Endothelial cell of umbilical vein (primary cell): Measurements from ENCODE around the gene MIEN1. TPM values are rescaled to one million over a fixed set of nuclear protein-coding genes. Genes with fewer than 3 reads are reported as not detected.

Experiments used
- BruUV-seq: library from RNA; stranded (reverse); fragments of 400-500 nt; replicated peaks from 2 replicates; lab custom pipeline; 2021; lab: Mats Ljungman, UMichigan
- CTCF ChIA-PET: fragments of 300-600, 350-600 bp; sonication (Branson Sonifier 250); formaldehyde crosslinking; loops from one replicate; lab custom pipeline; 2021; ENCODE audit warnings: antibody characterized with exemption, inconsistent platforms; lab: Charles Lee
- POLR2A ChIA-PET: fragments of 300-600, 350-600 bp; sonication (Branson Sonifier 250); formaldehyde crosslinking; loops from one replicate; lab custom pipeline; 2021; ENCODE audit warnings: antibody characterized with exemption, inconsistent platforms; lab: Charles Lee
- DNase-seq: peaks from one replicate; pipeline ENCODE4 v3.0.0-alpha.2; 2011; ENCODE audit warnings: low read depth, low spot score
- FAIRE-seq: peaks from 2 replicates; lab custom pipeline; 2011; peaks lifted over from hg19 to GRCh38; lab: Jason Lieb, UNC
- H2AFZ ChIP-seq: 2 replicates; pipeline ENCODE4 v1.6.0; 2012; ENCODE audit warnings: low read depth, low read length, control low read depth, inconsistent platforms
- H3K27ac ChIP-seq: 2 replicates; pipeline ENCODE4 v1.5.1; 2011; ENCODE audit warnings: low read depth, mild to moderate bottlenecking, control low read depth, low read length, moderate library complexity; ENCODE audit not compliant: insufficient read depth
- H3K27me3 ChIP-seq, 2 experiments: 2 replicates each; pipeline versions ENCODE4 v1.6.0 to v1.6.1; 2011; ENCODE audit warnings: low read length in 2 of 2, mixed read lengths in 1 of 2; ENCODE audit not compliant: control insufficient read depth in 2 of 2, insufficient read depth in 2 of 2
- H3K36me3 ChIP-seq, 2 experiments: 2 replicates in 1 of 2; 3 replicates in 1 of 2; pipeline ENCODE4 v1.5.1; 2011; ENCODE audit warnings: low read length in 2 of 2, mild to moderate bottlenecking in 1 of 2, moderate library complexity in 1 of 2; ENCODE audit not compliant: control insufficient read depth in 2 of 2, insufficient read depth in 2 of 2; ENCODE audit errors: extremely low read depth in 1 of 2
- H3K4me1 ChIP-seq: 3 replicates; pipeline ENCODE4 v1.5.1; 2011; ENCODE audit warnings: mild to moderate bottlenecking, low read length; ENCODE audit not compliant: control insufficient read depth, insufficient read depth; ENCODE audit errors: extremely low read depth
- H3K4me2 ChIP-seq: 2 replicates; pipeline ENCODE4 v1.6.1; 2011; ENCODE audit warnings: low read length, control low read depth, mixed read lengths; ENCODE audit not compliant: insufficient read depth
- H3K4me3 ChIP-seq, 3 experiments: fragments of 200-600 bp in 1 of 3; sonication (generic), shearing (Covaris generic) in 1 of 3; replicated peaks in 1 of 3; 2 replicates each; pipeline ENCODE4 v1.5.1; 2011 to 2016; ENCODE audit warnings: control low read depth in 3 of 3, low read length in 3 of 3, mild to moderate bottlenecking in 2 of 3, inconsistent platforms in 1 of 3, low read depth in 1 of 3, moderate library complexity in 1 of 3; ENCODE audit not compliant: insufficient read depth in 1 of 3
- H3K79me2 ChIP-seq: 2 replicates; pipeline ENCODE4 v1.6.0; 2012; ENCODE audit warnings: low read length, inconsistent platforms; ENCODE audit not compliant: control insufficient read depth, insufficient read depth
- H3K9ac ChIP-seq: replicated peaks from 2 replicates; pipeline ENCODE3; 2011; ENCODE audit warnings: low read length, control low read depth; ENCODE audit not compliant: insufficient read depth; ENCODE audit errors: extremely low read depth
- H3K9me1 ChIP-seq: replicated peaks from 3 replicates; pipeline ENCODE4 v1.6.0; 2011; ENCODE audit warnings: mild to moderate bottlenecking, low read length; ENCODE audit not compliant: control insufficient read depth, insufficient read depth; ENCODE audit errors: extremely low read depth
- H3K9me3 ChIP-seq: replicated peaks from 2 replicates; pipeline ENCODE4 v1.5.1; 2012; ENCODE audit warnings: low read length, inconsistent platforms; ENCODE audit not compliant: control insufficient read depth, insufficient read depth
- H4K20me1 ChIP-seq: replicated peaks from 2 replicates; pipeline ENCODE3; 2011; ENCODE audit warnings: mild to moderate bottlenecking, low read length; ENCODE audit not compliant: control insufficient read depth, insufficient read depth; ENCODE audit errors: extremely low read depth
- EZH2 ChIP-seq: IDR thresholded peaks from 2 replicates; pipeline ENCODE4 v1.6.1; 2012; ENCODE audit warnings: borderline replicate concordance, low read depth, mild to moderate bottlenecking, moderate library complexity, low read length, inconsistent platforms; ENCODE audit not compliant: severe bottlenecking
- FOS ChIP-seq: IDR thresholded peaks from 2 replicates; pipeline ENCODE4 v1.6.1; 2011; ENCODE audit warnings: mild to moderate bottlenecking, low read length, moderate library complexity, borderline replicate concordance; ENCODE audit not compliant: insufficient read depth
- GATA2 ChIP-seq: IDR thresholded peaks from 2 replicates; pipeline ENCODE4 v1.7.0; 2011; ENCODE audit warnings: low read depth, mild to moderate bottlenecking, moderate library complexity, mixed read lengths, low read length; ENCODE audit not compliant: insufficient read length, insufficient read depth
- JUN ChIP-seq: IDR thresholded peaks from 2 replicates; pipeline ENCODE4 v1.6.1; 2011; ENCODE audit warnings: borderline replicate concordance, low read depth; ENCODE audit not compliant: insufficient read length, insufficient read depth
- MYC ChIP-seq: IDR thresholded peaks from one replicate; pipeline ENCODE4 v1.6.1; 2011; ENCODE audit warnings: mild to moderate bottlenecking, low read depth, low read length
- POLR2A ChIP-seq: IDR thresholded peaks from 2 replicates; pipeline ENCODE4 v1.6.1; 2012; ENCODE audit warnings: low read depth, mild to moderate bottlenecking, control low read depth, low read length
- POLR2AphosphoS5 ChIP-seq: IDR thresholded peaks from 2 replicates; pipeline ENCODE4 v1.6.1; 2012; ENCODE audit warnings: low read depth, mild to moderate bottlenecking, control low read depth, low read length, moderate library complexity; ENCODE audit not compliant: insufficient read depth
- dilution Hi-C: fragments of 300-500 bp; cut with MboI; formaldehyde crosslinking; loops from one replicate; pipeline ENCODE4 v1.15.0; 2019; ENCODE audit warnings: low sequenced_read_pairs; ENCODE audit not compliant: extremely low pct_ligation_motif_present
- intact Hi-C: fragments of 100-400 bp; cut with micrococcal nuclease; formaldehyde crosslinking; loops from one replicate; pipeline ENCODE4 v1.10.0; 2022
- polyA plus RNA-seq, 4 experiments: library from polyadenylated mRNA; depleted of rRNA in 3 of 4; stranded (reverse) in 3 of 4; unstranded in 1 of 4; fragments of >200 nt; gene quantifications; 2 replicates each; pipeline versions ENCODE4 v1.2.1 to v1.2.3, GENCODE V29; 2011 to 2012; ENCODE audit warnings: missing spikeins in 1 of 4
- total RNA-seq: library from RNA; stranded (reverse); gene quantifications from 2 replicates; pipeline ENCODE4 v1.2.3, GENCODE V29; 2021
- TF ChIP-seq, protein P1 (sequence below): IDR thresholded peaks from 2 replicates; pipeline ENCODE4 v1.6.1; 2011; ENCODE audit not compliant: insufficient read depth, insufficient read length
- TF ChIP-seq, protein P2 (sequence below), 2 donors: IDR thresholded peaks; 1 replicate in 1 of 2; 2 replicates in 1 of 2; pipeline ENCODE4 v1.5.1; 2011; ENCODE audit warnings: low read length in 2 of 2, mild to moderate bottlenecking in 2 of 2, moderate library complexity in 2 of 2, control low read depth in 1 of 2, inconsistent platforms in 1 of 2, low read depth in 1 of 2; ENCODE audit not compliant: insufficient read depth in 1 of 2; ENCODE audit errors: extremely low read depth in 1 of 2

MIEN1 gene
- total and polyA plus RNA-seq, 2 donors (not counting 3 experiments of a cell fraction or from before 2014, with no cell fraction given), result 42.4 to 74.5 TPM

DNA sequence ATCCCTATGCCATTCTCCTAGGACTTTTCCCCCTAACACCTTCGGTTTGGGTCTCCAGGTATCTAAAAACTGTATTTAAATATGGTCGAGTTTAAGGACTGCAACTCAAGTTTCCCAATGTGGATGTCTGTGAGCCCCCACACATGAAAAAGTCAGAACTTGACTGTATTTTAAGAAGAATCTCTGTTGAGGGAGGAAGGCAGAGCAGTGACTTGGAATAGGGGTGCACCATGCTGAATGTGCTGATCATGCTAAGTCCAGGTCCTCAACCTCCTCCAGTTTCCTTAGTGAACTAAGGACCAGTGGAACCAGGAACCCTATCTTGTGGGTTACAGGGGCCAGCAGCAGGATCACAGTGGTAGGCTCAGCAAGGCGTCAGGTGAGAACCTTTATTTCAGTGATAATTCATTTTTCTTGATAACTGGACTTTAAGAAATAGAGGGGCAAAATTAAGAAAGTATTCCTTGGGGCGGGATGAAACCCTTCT is 26.9 kb upstream of the MIEN1 start:
- H3K9ac ChIP-seq, result no peak overlapping the region
- dilution Hi-C loops, result no loop called here
- H4K20me1 ChIP-seq, result no peaks in the 10 kb centered on the region
- H2AFZ ChIP-seq, result no peak overlapping the region
- H3K9me1 ChIP-seq, result no peaks in the 10 kb centered on the region
- H3K27me3 ChIP-seq, result peaks cover 11 to 20% of the 10 kb centered on the region in 2 experiments
- CTCF ChIA-PET, result interaction anchor here (4.9 kb wide), 1 partner anchor 137 kb away, joined by 84 read pairs; no protein-coding TSS in a partner anchor
- POLR2A ChIA-PET, result no interaction called here
- TF ChIP-seq POLR2AphosphoS5 (no peak), GATA2 (no peak), JUN (no peak), FOS (no peak), POLR2A (no peak), MYC (no peak), EZH2 (no peak)
- TF ChIP-seq, protein P1, sequence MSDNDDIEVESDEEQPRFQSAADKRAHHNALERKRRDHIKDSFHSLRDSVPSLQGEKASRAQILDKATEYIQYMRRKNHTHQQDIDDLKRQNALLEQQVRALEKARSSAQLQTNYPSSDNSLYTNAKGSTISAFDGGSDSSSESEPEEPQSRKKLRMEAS, result no peak
- TF ChIP-seq, protein P2, sequence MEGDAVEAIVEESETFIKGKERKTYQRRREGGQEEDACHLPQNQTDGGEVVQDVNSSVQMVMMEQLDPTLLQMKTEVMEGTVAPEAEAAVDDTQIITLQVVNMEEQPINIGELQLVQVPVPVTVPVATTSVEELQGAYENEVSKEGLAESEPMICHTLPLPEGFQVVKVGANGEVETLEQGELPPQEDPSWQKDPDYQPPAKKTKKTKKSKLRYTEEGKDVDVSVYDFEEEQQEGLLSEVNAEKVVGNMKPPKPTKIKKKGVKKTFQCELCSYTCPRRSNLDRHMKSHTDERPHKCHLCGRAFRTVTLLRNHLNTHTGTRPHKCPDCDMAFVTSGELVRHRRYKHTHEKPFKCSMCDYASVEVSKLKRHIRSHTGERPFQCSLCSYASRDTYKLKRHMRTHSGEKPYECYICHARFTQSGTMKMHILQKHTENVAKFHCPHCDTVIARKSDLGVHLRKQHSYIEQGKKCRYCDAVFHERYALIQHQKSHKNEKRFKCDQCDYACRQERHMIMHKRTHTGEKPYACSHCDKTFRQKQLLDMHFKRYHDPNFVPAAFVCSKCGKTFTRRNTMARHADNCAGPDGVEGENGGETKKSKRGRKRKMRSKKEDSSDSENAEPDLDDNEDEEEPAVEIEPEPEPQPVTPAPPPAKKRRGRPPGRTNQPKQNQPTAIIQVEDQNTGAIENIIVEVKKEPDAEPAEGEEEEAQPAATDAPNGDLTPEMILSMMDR (IDR thresholded peaks at IDR 0.05; ENCODE audit: extremely low read depth in 1 of 2, insufficient read depth in 1 of 2, low read depth in 1 of 2, low read length in 2 of 2), result no peak
- no peaks in the 10 kb centered on the region for H3K79me2 ChIP-seq
- no peak overlapping the region for H3K4me3 ChIP-seq
- no peak for DNase-seq
- no peak overlapping the region for H3K27ac ChIP-seq
- H3K9me3 ChIP-seq, result no peaks in the 10 kb centered on the region
- H3K36me3 ChIP-seq, result no peaks in the 10 kb centered on the region
- intact Hi-C loops, result no loop called here
- no peak overlapping the region for H3K4me2 ChIP-seq
- FAIRE-seq, result no peak
- BruUV-seq, result no TSS peak
- peaks cover 9% of the 10 kb centered on the region for H3K4me1 ChIP-seq
